Glutamatergic neuron (in vitro differentiated cells): ENCODE measurements around the gene ERMAP. TPM values are rescaled to one million over a fixed set of nuclear protein-coding genes. Genes with fewer than 3 reads are reported as not detected.

Experiments used
- DNase-seq: peaks from one replicate; pipeline ENCODE4 v3.0.0; 2022
- H3K27ac Mint-ChIP-seq: one replicate; pipeline ENCODE4 v1.8.0; 2020; ENCODE audit warnings: mild to moderate bottlenecking, mixed read lengths, inconsistent platforms; ENCODE audit not compliant: unreplicated experiment
- H3K27me3 Mint-ChIP-seq: one replicate; pipeline ENCODE4 v1.8.0; 2020; ENCODE audit warnings: mild to moderate bottlenecking, moderate library complexity, mixed read lengths, inconsistent platforms; ENCODE audit not compliant: unreplicated experiment
- H3K36me3 Mint-ChIP-seq: one replicate; pipeline ENCODE4 v1.8.0; 2020; ENCODE audit warnings: mild to moderate bottlenecking, mixed read lengths, inconsistent platforms; ENCODE audit not compliant: unreplicated experiment
- H3K4me1 Mint-ChIP-seq: one replicate; pipeline ENCODE4 v1.8.0; 2020; ENCODE audit warnings: mild to moderate bottlenecking, low read depth, mixed read lengths, inconsistent platforms; ENCODE audit not compliant: unreplicated experiment
- H3K4me3 Mint-ChIP-seq: one replicate; pipeline ENCODE4 v1.8.0; 2020; ENCODE audit warnings: mild to moderate bottlenecking, mixed read lengths, inconsistent platforms; ENCODE audit not compliant: unreplicated experiment
- H3K9me3 Mint-ChIP-seq: one replicate; pipeline ENCODE4 v1.8.0; 2020; ENCODE audit warnings: mild to moderate bottlenecking, moderate library complexity, mixed read lengths, inconsistent platforms; ENCODE audit not compliant: unreplicated experiment
- CTCF ChIP-seq: fragments of 200-600 bp; sonication (generic); IDR thresholded peaks from one replicate; pipeline ENCODE4 v1.5.0; 2021; ENCODE audit not compliant: partially characterized antibody, unreplicated experiment
- total RNA-seq: library from RNA; stranded (reverse); fragmentation: NEBNext Ultra II Directional; extraction: Animal tissue kit (Norgen Biotek cat#: 25700); gene quantifications from one replicate; pipeline ENCODE4 v1.2.1, GENCODE V29; 2021; ENCODE audit not compliant: unreplicated experiment

The ERMAP gene
- total RNA-seq, 1 donor from 2014 or later, result 4.9 TPM

GRCh38 chr1:42834803-42835202 is 17.9 kb downstream of the ERMAP start:
- H3K4me3 Mint-ChIP-seq, result no peak overlapping the region
- no peaks in the 10 kb centered on the region for H3K9me3 Mint-ChIP-seq

GRCh38 chr1:42835422-42835821 is 18.5 kb downstream of the ERMAP start:
- Mint-ChIP-seq H3K36me3 (no peaks in the 10 kb centered on the region), H3K9me3 (no peaks in the 10 kb centered on the region), H3K4me1 (no peaks in the 10 kb centered on the region), H3K4me3 (no peak overlapping the region), H3K27ac (no peak overlapping the region), H3K27me3 (no peaks in the 10 kb centered on the region)
- DNase-seq, result no peak
- no peak for TF ChIP-seq CTCF

More at GRCh38 chr1:42834803-42835202, 17.9 kb downstream of the ERMAP start:
- Mint-ChIP-seq H3K36me3 (no peaks in the 10 kb centered on the region), H3K27me3 (no peaks in the 10 kb centered on the region), H3K4me1 (no peaks in the 10 kb centered on the region), H3K27ac (no peak overlapping the region)
- no peak for DNase-seq
- TF ChIP-seq CTCF, result no peak

- no peaks in the 10 kb centered on the region for H3K9me3 Mint-ChIP-seq
- no peak for DNase-seq
- no peaks in the 10 kb centered on the region for H3K27me3 Mint-ChIP-seq
- no peaks in the 10 kb centered on the region for H3K4me1 Mint-ChIP-seq
- TF ChIP-seq CTCF, result no peak
- no peaks in the 10 kb centered on the region for H3K36me3 Mint-ChIP-seq
- H3K27ac Mint-ChIP-seq, result no peak overlapping the region
- no peak overlapping the region for H3K4me3 Mint-ChIP-seq
These were observed 20.8 kb downstream of the ERMAP start for GRCh38 chr1:42837709-42838108.

- Mint-ChIP-seq H3K36me3 (no peaks in the 10 kb centered on the region), H3K27me3 (no peaks in the 10 kb centered on the region), H3K4me1 (no peaks in the 10 kb centered on the region), H3K9me3 (no peaks in the 10 kb centered on the region), H3K27ac (no peak overlapping the region), H3K4me3 (no peak overlapping the region)
- TF ChIP-seq CTCF, result no peak
- DNase-seq, result no peak
These were observed 21.7 kb downstream of the ERMAP start for GRCh38 chr1:42838482-42839190.

- no peaks in the 10 kb centered on the region for H3K4me1 Mint-ChIP-seq
- no peak overlapping the region for H3K4me3 Mint-ChIP-seq
- DNase-seq, result no peak
- no peak overlapping the region for H3K27ac Mint-ChIP-seq
- no peaks in the 10 kb centered on the region for H3K27me3 Mint-ChIP-seq
- TF ChIP-seq CTCF, result no peak
- H3K36me3 Mint-ChIP-seq, result no peaks in the 10 kb centered on the region
- H3K9me3 Mint-ChIP-seq, result no peaks in the 10 kb centered on the region
These were observed 24.1 kb downstream of the ERMAP start for GRCh38 chr1:42841010-42841409.
